Activated CD8-positive, alpha-beta memory T cell treated with anti-CD3 and anti-CD28 coated beads, Interleukin-2, amount 50 U/mL, for 24 hours (primary cell): Measurements from ENCODE around the gene H3-3A.
"Not testable (repeated sequence)": the region's sequence is repeated elsewhere in the genome, so short reads cannot be mapped to it uniquely, and the experiment has no call there.

Experiments
- DNase-seq: peaks from one replicate; pipeline ENCODE4 v3.0.0-alpha.2; 2020; ENCODE audit errors: extremely low read depth

Gene H3-3A

DNA sequence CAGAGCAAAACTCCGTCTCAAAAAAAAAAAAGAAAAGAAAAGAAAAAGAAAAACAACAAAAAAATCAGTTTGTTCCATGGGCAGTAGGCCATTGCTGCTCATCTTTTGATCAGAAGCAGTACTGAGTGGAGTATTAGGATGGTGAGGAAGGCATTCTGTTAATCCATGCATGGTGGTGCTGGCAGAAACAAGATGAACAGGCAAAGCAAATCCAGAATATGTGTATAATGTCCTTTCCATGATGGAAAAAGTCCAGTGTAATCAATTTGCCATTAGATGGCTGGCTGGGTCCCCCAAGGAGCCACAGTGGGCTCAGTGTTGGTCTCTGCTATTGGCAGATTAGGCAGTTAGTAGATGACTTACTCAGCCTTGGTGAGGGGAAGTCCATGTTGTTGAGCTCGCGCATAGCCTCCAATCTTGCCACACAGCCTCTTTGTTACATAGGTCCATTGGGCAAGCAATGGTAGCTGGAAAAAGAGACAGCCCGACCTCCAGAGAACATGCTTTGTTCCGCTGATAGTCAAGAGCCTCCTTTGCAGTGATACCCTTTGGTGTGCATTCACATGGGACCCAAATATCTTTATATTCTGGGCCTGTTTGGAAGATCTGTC is 23.3 kb downstream of the H3-3A start:
- no peak for DNase-seq

DNA sequence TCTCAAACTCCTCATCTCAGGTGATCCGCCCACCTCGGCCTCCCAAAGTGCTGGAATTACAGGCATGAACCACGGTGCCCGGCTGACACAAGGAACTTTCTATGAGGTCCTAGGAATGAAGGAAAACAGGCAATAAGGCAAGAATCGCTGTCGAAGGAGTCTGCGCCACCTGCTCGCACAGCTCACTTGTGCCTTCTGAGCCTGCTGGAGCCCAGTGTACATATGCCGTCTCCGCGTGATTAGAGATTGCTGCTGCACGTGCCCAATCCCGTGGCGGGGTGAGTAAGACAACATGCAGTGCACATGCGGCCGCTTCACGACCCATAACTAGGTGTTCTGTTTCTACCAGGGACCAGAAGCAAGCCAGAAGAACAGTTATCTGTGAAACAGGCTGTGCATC is 24.3 kb downstream of the H3-3A start:
- DNase-seq: no peak

DNA sequence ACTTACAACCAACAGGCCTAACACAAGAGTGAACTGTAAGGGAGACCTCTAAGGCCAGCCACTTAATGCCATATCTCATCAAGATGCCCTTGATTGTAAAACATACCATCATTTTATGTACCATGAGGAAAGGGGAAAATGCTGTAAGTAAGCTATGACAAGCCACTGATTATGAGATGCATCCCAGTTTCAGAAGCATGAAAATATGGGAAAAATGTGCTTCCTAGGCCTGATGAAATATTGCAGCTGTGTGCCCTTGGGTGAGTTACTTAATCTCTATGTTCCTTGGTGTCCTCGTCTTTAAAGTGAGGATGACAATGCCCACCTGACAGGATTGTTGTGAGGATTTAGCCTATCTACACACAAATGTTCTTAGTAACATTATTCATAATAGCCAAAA is 28.9 kb downstream of the H3-3A start:
- no peak for DNase-seq

DNA sequence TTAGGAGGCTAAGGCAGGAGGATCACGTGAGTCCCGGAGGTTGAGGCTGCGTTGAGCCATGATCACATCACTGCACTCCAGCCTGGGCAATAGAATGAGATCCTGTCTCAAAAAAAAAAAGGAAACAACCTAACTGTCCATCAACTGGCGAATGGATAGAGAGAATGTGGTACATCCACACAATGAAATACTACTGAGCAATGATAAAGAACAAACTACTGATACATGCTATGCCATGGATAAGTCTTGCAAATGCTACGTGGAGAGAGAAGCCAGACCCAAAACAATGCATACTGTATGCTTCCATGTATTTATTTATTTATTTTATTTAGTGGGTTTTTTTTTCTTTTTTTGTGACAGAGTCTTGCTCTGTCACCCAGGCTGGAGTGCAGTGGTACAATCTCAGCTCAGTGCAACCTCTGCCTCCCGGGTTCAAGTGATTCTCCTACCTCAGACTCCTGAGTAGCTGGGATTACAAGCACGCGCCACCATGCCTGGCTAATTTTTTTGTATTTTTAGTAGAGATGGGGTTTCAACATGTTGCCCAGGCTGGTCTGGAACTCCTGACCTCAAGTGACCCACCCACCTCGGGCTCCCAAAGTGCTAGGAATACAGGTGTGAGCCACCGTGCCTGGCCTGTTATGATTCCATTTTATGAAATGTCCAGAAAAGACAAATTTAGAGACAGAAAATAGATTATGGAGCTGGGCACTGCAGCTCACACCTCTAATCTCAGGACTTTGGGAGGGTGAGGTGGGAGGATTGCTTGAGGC is 29.7 kb downstream of the H3-3A start:
- DNase-seq: not testable (repeated sequence)

DNA sequence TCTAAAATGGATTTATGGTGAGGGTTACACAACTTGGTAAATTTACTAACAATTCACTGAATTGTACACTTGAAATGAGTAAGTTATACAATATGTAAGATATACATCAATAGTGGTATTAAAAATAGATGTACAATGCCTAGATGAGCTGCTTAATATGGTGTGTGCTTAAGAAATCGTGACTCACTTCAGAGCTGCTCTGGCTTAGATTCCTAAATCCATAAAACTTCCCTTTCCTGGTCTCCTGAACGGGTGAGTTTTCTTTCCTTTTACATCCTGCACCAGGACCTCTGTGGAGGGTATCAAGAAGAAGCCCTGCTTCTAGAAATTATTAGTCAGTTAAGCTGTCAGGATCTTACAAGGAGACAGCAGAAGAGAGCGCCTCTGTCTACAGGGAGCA is 30.4 kb downstream of the H3-3A start:
- no peak for DNase-seq

DNA sequence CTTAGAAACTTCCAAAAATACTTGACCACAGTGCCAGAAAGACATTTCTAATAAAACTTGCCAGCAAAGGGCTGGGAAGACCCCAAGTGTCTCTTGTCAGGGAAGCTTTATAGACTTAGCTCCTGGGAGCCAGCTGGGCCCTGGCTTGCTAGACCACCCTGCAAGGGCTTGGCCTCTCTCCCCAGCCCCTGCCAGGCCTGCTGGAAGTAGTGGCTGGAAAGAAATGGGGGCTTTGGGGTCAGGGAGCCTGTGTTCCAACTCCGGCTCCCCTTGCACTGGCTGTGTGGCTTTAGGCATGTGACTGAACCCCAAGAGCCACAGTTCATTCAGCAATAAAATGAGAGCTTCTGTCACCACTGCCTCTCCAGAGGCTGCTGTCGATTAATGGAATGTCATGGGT is 31.1 kb downstream of the H3-3A start:
- DNase-seq: no peak

DNA sequence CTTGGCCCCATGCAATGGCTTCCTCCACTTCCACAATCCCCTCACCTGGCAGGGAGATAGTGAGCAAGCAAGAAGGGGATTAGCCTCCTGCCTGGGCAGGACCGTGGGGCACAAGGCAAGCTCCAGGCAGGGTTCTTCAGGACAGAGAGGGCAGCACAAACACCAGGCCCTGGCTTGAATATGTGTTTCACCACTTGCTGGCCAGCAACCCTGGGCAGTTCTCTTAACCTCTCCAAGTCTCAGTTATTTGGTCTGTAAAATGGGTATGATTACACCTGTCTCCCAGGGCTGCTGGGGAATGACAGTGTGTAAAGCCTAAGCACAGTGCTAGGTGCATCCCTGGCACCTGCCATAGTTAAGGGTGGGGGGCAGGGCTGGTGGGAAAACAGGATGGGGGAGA is 31.9 kb downstream of the H3-3A start:
- DNase-seq: no peak

DNA sequence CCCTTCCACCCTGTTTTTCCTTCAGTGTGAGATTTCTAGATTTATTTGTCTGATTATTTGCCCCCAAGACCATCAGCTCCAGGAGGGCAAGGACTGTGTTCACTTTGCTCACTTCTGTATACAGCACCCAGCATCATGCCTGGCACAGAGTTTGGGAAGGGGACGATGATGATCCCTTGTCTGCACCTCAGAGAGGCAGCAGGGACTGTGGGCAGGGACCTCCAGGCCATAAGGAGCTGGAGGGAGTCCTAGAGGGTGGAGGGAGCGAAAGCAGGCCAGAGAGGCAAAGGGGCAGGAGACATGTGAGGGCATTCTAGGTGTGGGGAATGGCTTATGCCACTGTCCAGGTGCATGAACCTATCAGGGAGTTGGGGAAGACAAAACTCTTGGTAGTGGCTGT is 32.8 kb downstream of the H3-3A start:
- no peak for DNase-seq

DNA sequence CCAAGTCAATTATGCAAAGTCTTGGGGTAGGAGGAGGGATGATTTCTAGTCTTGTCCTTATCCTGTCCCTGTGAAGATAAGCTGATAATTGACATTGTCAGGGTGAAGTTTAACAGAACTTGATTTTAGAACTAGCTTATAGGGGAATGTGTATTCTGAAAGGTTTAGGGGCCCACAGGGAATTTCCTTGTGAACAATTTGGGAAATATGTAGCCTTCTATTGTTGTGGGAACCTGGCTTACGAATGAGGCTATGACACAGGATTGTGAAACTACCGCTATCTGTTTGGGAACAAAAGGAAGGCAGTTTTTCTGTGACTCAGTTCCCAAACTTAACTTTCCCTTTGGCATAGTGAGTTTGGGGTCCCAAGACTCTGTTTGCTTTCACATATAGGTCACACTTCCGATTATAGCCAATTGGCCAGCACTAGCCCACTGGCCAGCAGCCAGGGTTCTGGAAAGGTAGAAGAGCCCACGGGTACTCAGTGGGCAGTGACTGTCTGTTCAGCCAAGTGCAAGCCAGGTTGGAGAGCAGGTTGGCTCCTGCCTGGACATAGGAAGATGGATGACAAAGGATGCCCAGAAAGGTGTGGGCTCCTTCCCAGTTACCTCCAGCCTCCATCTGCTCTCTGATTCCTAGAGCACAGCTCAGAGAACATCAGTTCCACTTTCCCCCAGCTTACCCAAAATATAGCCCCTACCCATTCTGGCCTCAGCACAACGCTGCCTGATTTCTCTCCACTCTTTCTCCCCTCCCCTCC is 35.5 kb downstream of the H3-3A start:
- no peak for DNase-seq

DNA sequence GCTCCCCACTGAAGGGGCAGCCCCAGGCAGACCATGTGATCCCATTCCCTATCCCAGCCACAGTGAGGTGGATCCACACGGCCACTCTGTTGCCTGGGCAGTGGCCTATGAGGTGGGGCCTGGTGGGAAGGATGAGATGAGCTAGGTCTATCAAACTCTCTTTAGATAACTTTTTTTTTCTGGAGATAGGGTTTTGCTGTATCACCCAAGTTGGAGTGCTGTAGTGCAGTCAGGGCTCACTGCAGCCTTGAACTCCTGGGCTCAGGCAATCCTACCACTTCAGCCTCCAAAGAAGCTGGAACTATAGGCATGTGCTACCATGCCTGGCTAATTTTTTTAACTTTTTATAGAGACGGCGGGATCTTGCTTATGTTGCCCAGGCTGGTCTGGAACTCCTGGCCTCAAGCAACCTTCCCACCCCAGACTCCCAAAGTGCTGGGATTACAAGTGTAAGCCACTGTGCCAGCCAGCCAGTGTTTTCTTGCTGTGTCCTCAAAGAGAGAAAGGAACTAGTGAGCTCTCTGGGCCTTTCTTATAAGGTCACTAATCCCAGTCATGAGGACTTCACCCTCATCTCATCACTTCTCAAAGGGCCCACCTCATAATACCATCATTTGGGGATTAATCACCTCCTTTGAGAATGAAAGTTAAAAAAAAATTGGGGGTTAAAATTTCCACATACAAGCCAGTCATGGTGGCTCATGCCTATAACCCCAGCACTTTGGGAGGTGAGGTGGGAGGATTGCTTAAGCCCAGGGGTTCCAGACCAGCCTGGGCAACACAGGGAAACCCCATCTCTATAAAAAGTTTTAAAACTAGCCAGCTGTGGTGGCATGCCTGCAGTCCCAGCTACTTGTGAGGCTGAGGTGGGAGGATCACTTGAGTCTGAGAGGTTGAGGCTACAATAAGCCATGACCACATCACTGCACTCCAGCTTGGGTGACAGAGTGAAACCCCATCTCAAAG is 36.6 kb downstream of the H3-3A start:
- DNase-seq: no peak

DNA sequence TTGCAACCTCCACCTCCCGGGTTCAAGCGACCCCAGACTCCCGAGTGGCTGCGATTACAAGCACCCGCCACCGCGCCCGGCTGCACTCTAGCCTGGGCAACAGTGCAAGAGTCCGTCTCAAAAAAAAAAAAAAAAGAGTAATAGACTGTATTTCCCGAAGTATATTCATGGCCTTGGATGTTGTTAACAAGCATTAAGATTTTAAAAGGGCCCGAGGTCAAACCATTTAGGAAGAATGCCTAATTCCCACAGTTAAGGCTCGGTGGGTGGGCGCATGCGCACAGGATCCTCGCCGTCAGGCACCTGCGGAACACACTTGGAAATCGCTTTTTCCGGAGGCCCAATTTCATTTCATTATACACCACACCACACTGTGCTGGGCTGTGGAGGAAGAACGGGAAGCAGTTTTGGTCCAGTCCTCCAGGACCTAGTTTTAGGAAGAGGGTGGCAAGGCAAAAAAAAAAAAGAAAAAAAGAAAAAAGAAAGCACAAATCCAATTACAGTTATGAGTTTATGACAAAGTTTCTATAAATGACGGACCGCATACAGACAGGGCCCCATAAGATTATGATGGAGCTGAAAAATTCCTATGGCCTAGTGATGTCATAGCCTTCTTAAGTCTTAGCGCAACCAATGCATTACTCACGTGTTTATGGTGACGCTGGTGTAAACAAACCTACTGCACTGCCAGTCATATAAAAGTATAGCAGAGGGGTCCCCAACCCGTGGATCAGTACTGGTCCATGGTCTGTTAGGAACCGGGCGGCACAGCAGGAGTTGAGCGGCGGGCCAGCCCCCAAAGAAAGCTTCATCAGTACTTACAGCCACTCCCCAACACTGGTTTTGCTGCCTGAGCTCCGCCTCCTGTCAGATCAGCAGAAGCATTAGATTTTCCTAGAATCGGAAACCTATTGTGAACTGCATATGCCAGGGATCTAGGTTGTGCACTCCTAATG is 38.2 kb downstream of the H3-3A start:
- DNase-seq: no peak

DNA sequence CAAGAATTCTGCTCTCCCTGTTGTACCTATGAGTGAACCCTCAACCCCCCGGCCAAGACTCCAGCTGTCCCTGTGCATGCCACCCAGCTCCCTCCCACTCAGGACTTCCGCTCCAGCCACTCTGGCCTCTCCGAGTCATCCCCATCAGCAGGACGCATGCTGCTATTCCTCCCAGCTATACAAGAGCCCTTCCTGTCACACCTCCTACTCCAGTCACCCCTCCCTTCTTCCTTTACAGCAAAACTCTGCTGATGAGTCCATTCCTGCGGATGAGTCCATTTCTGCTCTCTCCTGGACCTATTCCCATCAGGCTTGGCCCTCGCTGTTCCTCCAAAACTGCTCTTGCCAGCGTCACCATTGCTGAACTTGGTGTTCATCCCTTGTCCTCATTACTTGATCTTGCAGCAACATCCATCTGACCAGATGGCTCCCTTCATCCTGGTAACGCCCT is 42.2 kb downstream of the H3-3A start:
- no peak for DNase-seq

DNA sequence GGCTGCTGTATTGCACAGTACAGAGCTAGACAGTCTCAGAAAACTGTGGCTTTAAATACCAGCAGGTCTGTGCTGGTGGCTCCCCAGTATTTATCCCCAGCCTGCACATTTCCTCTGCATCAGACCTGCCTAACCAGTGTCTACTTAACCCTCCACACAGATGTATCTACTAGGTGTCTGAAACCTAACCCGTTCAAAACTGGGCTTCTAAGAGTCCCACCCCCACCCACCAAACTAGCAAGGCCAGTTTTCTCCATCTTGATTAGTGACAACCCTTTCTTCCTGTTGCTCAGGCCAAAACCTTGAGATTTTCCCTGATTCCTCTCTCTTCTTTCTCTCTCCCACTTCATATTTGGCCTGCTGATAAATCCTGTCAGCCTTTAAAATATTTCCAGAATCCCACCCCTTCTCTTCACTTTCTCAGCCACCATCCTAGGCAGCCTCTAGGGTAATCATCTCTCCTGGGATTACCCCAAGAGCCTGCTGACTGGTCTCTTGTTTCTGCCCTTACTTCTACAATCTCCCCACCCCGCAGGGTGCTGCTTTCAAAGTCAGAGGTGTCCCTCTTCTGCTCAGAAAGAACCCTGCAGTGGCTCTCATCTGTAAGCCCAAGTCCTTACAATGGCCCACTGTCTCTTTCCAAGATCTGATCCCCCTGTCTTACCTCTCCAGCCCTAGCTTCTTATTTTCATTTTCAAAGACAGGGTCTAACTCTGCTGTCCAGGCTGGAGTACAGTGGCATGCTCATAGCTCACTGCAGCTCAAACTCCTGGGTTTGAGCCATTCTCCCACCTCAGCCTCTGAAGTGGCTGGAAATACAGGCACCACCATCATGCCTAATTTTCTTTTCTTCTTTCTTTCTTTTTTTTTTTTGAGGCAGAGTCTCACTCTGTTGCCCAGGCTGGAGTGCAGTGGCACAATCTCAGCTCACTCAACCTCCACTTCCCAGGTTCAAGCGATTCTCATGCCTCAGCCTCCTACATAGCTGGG is 45.2 kb downstream of the H3-3A start:
- no peak for DNase-seq

DNA sequence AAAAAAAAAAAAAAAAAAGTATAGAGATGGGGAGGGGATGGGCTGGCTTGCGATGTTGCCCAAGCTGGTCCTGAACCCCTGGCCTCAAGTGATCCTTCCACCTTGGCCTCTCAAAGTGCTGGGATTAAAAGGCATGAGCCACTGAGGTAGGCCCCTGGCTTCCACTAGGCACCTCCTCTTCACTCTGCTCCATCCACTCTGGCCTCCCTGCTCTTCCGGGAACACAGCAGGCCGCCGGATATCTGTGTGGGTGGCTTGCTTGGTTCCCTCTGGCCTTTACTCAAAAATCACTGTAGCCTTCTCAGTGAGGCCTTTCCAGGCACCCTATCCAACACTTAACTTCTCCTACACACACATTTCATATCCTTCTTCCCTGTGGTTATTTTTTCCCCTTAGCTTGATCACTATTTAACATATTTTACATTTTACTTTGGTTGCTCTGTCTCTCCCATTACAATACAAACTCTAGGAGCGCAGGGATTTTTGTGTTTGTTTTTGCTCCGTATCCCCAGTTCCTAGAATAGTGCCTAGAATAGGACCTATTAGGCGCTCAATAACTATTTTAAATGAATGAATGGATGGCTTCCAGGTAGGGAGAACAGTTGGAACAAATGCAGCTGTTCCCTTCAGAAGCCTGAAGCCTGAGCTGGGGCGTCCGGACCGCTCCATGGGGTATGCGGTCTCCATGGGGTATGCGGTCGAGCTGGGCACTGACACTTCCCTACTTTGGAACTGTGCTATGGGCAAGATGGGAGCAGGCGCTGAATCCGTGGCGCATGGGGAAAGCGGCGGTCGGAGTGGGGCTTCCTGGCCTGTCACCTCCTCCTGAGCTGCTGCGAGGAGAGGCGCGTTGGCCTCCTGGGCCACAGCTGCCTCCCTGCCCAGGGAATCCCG is 46.7 kb downstream of the H3-3A start:
- no peak for DNase-seq

DNA sequence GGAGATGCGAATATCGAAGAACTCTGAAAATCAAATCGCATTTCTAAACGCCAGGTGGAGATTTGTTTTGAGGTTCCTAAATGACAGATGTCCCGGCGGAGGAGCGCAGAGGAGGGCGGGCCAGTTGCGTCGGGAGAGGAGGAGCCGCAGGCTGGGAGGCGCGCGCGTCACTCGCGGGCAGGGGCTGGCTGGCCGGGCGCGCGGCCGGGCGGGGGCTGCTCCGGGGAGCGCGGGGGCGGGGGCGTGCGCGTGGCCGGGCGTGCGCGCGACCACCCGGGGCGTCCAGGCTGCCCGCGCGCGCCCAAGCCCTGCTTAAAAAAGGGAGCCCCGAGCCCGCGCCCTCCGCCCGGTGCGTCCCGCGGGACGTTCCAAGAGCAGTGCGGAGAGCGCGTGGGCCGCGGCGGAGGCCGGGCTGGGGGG is 47.3 kb downstream of the H3-3A start:
- peak; percentile 37 for DNase-seq

DNA sequence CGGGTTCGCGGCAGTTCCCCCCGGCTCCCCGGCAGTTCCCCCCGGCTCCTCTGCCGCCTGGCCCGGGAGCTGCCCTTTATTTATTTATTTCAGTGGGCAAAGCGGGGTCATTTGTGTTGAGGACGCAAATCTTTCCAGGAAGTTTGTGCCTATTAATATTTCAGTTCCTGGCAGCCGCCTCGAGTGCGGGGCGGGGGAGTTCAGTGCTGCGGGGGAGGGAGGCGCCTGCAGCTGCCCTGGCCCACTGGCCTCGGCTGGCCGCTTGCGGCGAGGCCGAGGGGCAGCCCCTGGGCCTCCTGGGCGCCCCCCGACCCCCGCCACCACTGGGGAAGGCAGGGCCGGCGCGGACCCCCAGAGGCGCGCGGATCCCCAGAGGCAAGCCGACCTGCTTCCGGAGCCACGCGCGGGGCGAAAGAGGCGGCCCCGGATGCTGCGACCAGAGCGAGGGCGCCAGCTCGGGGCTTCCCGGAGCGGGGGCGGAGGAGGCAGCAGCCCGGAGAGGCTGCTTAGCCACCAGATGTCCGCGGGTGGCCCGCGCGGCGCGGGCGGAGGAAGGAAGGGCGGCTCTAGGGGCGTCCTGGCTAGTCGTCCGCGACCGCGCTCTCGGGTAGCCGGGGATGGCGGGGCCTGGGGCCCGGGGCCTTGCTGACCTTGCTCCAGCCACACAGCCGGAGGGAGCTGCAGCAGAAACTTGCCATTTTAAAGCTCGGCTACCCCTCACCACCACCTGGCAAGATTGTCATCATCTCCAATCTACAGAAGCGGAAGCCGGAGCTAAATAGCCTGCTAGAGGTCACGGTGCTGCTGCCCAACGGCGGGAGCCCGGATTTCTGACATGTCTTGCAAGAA is 48.0 kb downstream of the H3-3A start:
- no peak for DNase-seq
